ENCODE results near the gene GAS2.

Gene GAS2

GRCh38 chr11:22728600-22729389 lies 62.4 kb downstream of the GAS2 start:
- no peak for DNase-seq (ENCODE audit: low read depth)

- DNase-seq (ENCODE audit: low read depth), result no peak
Observed at GRCh38 chr11:22730319-22730718, 63.9 kb downstream of the GAS2 start.

- no peak for DNase-seq (ENCODE audit: low read depth)
Observed at GRCh38 chr11:22732588-22732987, 66.2 kb downstream of the GAS2 start.

DNA sequence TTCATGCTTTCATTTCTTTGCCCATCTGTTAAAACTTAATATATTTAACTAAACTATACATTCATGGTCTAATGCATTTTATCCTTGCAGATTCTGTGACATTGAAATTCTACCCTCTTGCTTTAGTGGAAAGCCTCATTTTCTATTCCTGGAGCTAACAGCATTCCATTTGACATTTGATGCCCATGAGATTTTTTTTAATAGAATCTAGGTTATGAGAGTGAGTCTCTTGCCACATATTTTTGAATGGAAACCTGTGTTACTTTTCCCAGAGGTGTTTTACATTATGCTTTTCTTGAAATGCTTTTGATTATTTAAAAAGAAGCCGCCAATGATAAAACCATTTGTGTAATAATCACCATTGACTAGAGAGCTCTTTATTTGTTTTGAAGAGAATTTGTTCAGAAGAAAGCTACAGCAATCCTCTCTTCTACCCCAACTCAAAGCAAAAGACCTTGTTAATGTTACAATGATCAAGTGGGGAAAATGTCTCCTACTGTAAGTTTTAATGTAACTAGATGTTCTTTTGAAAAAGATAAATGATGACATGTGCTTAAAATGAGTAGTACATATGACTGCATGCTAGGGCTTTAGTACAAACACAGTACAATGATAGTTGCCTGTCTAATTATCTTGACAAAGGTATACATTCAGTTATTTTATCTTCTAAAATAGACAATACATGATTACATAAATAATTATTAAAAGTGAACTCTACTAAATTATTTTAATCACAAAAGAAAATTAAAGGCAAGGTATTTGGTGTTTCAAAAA lies 67.3 kb downstream of the GAS2 start:
- DNase-seq (ENCODE audit: low read depth), result no peak

GRCh38 chr11:22734628-22735345 lies 68.4 kb downstream of the GAS2 start:
- no peak for DNase-seq (ENCODE audit: low read depth)

DNA sequence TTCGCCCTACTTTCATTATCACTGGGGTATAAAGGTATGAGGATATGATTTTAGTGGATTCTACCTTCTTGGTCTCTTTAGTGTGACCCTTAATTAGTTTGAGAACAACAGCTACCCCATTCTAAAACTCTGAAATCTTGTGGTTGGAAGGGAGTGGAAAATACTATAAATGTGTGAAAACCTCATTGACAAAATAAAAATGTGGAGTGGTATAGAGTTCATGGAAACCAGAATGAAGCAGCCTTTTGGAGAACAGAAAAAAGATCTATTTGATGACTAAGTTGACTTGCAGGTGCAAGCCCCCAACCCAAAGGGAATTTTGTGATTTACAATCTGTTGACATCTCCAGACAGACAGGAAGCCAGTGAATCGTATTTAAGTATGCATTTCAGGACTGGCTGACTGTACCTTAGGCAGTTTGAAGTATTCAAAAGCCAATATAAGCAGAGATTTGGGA lies 75.8 kb downstream of the GAS2 start:
- no peak for DNase-seq (ENCODE audit: low read depth)

GRCh38 chr11:22749536-22749935 lies 83.1 kb downstream of the GAS2 start:
- DNase-seq (ENCODE audit: low read depth), result no peak

GRCh38 chr11:22752908-22753310 lies 86.5 kb downstream of the GAS2 start:
- DNase-seq (ENCODE audit: low read depth), result no peak

GRCh38 chr11:22753416-22753815 lies 87.0 kb downstream of the GAS2 start:
- no peak for DNase-seq (ENCODE audit: low read depth)

GRCh38 chr11:22761066-22761465 lies 94.7 kb downstream of the GAS2 start:
- no peak for DNase-seq (ENCODE audit: low read depth)

DNA sequence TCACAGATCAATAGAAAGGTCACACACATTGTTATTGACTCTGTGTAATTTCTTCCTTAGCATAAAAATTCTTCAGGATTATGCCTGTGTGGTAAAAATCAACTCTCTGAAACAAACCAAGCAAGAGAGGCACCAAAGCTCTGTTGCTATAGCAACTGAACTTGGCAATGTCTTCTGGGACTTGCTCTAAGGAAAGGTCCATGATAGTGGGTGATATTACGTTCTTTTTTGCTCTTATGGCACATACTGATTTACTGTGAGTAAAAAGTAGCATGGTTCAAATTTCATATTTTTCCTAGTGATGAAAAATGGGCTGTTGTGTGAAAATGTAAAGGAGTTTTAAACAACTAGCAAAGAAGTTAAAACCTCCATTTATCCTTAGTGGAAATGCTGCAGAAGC lies 96.8 kb downstream of the GAS2 start:
- no peak for DNase-seq (ENCODE audit: low read depth)

DNA sequence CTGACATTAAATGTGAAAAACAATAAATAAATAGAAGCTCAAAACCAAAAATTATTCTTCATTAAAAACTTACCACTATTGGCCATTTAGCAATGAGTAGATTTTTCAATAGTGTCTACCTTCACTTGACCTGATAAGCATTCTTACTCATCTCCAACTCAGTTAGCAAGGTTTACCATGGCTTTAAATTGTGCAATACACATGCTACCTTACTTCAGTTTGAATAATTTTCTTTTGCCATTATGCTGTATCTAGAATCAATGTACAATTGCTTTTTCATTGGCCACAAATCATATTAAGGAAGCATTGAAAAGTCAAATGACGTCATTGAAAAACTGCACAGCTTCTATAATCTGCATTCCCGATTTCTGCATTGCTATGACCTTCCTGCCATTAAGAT lies 98.3 kb downstream of the GAS2 start:
- DNase-seq (ENCODE audit: low read depth), result no peak

DNA sequence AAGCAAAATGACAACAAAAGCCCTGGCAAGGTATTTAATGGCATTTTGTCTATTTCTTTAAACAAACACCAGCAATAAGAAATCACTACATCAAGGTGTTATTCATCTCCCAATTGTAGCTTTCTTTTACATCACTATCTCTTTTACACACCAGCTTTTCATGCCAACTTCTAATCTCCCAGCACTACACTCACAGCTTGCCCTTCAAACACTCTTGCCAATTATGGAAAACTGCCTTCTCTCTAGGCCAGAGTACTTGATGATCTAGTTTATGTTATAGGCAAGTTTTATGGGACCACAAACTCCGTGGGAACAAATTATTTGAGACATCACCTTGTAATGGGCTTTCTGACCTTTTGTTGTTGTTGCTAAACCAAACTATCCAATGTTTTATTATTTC lies 101.9 kb downstream of the GAS2 start:
- DNase-seq (ENCODE audit: low read depth), result no peak

- no peak for DNase-seq (ENCODE audit: low read depth)
Observed at GRCh38 chr11:22769081-22769480, 102.7 kb downstream of the GAS2 start.

DNA sequence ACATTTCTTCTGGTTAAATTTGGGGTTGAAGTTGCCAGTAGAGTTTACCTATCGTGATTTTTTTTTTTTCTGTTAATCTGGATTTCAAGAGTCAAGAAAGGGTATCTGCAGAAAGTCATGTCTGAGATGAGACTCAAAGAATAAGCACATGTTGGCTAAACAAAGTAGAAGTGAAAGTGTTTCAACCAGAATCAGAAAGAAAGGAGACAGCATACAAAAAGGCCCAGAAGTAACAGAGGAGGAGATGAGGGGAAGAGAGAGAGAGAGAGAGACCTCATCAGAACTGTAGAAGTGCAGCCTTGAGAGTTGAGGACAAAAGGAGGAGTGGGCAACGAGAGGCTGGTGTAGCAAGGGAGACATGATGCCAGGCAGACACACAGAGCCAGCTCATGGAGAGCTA lies 108.3 kb downstream of the GAS2 start:
- no peak for DNase-seq (ENCODE audit: low read depth)

- no peak for DNase-seq (ENCODE audit: low read depth)
Observed at GRCh38 chr11:22775248-22775647, 108.8 kb downstream of the GAS2 start.

- DNase-seq (ENCODE audit: low read depth), result no peak
Observed at GRCh38 chr11:22778642-22779041, 112.2 kb downstream of the GAS2 start.

GRCh38 chr11:22779850-22780249 lies 113.4 kb downstream of the GAS2 start:
- no peak for DNase-seq (ENCODE audit: low read depth)

DNA sequence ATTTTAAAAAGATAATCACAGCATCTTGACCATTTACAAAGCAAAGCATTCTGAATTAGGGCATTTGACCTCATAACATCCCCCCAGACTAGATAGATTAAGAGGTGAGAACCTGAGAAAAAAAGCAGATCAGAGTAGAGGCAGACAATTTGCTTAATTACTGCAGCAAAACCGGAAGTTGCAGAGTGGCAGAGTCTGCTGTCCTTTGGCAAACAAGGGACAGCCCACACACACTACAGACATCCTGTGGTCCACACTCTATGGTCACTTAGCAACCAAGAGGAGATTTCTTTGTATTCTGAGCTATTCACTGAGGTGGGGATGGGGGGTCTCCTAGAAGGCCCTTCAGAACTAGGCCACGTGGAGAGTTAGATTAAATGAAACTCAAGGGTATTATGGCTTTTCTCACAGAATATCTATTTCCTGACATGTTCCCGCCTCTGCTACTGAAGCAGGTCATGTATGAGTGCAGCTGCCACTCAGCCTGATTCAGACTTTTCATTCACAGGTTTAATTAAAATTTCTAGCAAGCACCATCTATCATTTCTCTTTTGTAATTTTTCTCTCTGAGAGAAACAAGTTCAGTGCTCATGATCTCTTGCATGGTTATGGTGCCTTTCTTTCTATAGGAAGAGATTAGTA lies 114.7 kb downstream of the GAS2 start:
- no peak for DNase-seq (ENCODE audit: low read depth)

GRCh38 chr11:22785251-22785650 lies 118.8 kb downstream of the GAS2 start:
- DNase-seq (ENCODE audit: low read depth), result no peak

GRCh38 chr11:22786475-22786874 lies 120.1 kb downstream of the GAS2 start:
- DNase-seq (ENCODE audit: low read depth), result no peak

GRCh38 chr11:22787055-22787454 lies 120.6 kb downstream of the GAS2 start:
- DNase-seq (ENCODE audit: low read depth), result no peak
